ENCODE data around the gene NUCB2. TPM values are rescaled to one million over a fixed set of nuclear protein-coding genes. Genes with fewer than 3 reads are reported as not detected.

The NUCB2 gene
- polyA plus RNA-seq, 1 of the 3 experiments (the other 2 are of a cell fraction): 25.0 TPM

- Histone ChIP-seq H3K4me2 (no peak overlapping the region), H2AFZ (ENCODE audit: low read depth) (no peak overlapping the region), H3K4me1 (ENCODE audit: control insufficient read depth in 1 of 2, insufficient read depth in 2 of 2, low read depth in 1 of 2, low read length in 1 of 2) (no peaks in the 10 kb centered on the region), H3K36me3 (replicated peaks in 1 of 2; ENCODE audit: control insufficient read depth in 1 of 2, insufficient read depth in 2 of 2, low read length in 1 of 2) (no peaks in the 10 kb centered on the region), H3K27ac (ENCODE audit: low read depth in 2 of 2, low read length in 1 of 2) (no peak overlapping the region), H3F3A (replicated peaks; ENCODE audit: insufficient read depth) (peaks cover 8% of the 10 kb centered on the region), H3K79me2 (ENCODE audit: insufficient read depth) (no peaks in the 10 kb centered on the region), H4K20me1 (ENCODE audit: insufficient read depth) (no peaks in the 10 kb centered on the region), H3K9ac (no peak overlapping the region), H3K9me3 (no peaks in the 10 kb centered on the region), H3K4me3 (ENCODE audit: low read depth in 2 of 2, low read length in 1 of 2) (no peak overlapping the region), H3K27me3 (ENCODE audit: insufficient read depth) (no peaks in the 10 kb centered on the region), H3K9me2 (no peaks in the 10 kb centered on the region)
- TF ChIP-seq MXI1 (IDR thresholded peaks at IDR 0.05; ENCODE audit: low read depth, low read length) (no peak), FOXM1 (IDR thresholded peaks at IDR 0.05; ENCODE audit: low read depth) (no peak), ZBTB33 (IDR thresholded peaks at IDR 0.05; ENCODE audit: borderline replicate concordance, low read depth) (no peak), TAF1 (IDR thresholded peaks at IDR 0.05; ENCODE audit: borderline replicate concordance, low read depth, low read length) (no peak), TCF12 (IDR thresholded peaks at IDR 0.05) (no peak), USF2 (IDR thresholded peaks at IDR 0.05; ENCODE audit: borderline replicate concordance, low read depth, low read length) (no peak), REST (IDR thresholded peaks at IDR 0.05; ENCODE audit: low read depth, low read length) (no peak), ELF1 (IDR thresholded peaks at IDR 0.05) (no peak), RAD21 (IDR thresholded peaks at IDR 0.05; ENCODE audit: low read length) (no peak), TEAD4 (IDR thresholded peaks at IDR 0.05; ENCODE audit: borderline replicate concordance, insufficient read depth) (no peak), FOSL2 (IDR thresholded peaks at IDR 0.05; ENCODE audit: borderline replicate concordance, low read depth) (no peak), EZH2phosphoT487 (IDR thresholded peaks at IDR 0.05; ENCODE audit: borderline replicate concordance, low read depth) (no peak), USF1 (IDR thresholded peaks at IDR 0.05; ENCODE audit: borderline replicate concordance, low read depth) (no peak), GATA2 (CRISPR knock-in tag; IDR thresholded peaks at IDR 0.05) (no peak), RFX5 (IDR thresholded peaks at IDR 0.05; ENCODE audit: low read length) (no peak), FOXJ3 (CRISPR knock-in tag; IDR thresholded peaks at IDR 0.05) (no peak), MEF2A (IDR thresholded peaks at IDR 0.05; ENCODE audit: borderline replicate concordance, low read depth) (no peak), GABPA (IDR thresholded peaks at IDR 0.05; ENCODE audit: low read depth) (no peak), RXRA (IDR thresholded peaks at IDR 0.05; ENCODE audit: borderline replicate concordance, low read depth) (no peak), JUND (IDR thresholded peaks at IDR 0.05) (no peak)
- CTCF ChIA-PET: no interaction called here
- WGBS (ENCODE audit: low lambda C conversion rate): 69% methylated on average over 4 of the region's 4 CpGs
- no peak for DNase-seq
- POLR2A ChIA-PET: no interaction called here
Measured at GRCh38 chr11:17252704-17253103, 23.8 kb upstream of the NUCB2 start.

All from SK-N-SH (cell line).